ENCODE data around the gene CILP.

Gene CILP

GRCh38 chr15:65172531-65172930 is 38.7 kb downstream of the CILP start:
- DNase-seq (ENCODE audit: low read depth): no peak
- H3K4me3 ChIP-seq (ENCODE audit: low read depth, low read length): no peak overlapping the region

GRCh38 chr15:65171428-65171827 is 39.8 kb downstream of the CILP start:
- no peak overlapping the region for H3K4me3 ChIP-seq (ENCODE audit: low read depth, low read length)
- DNase-seq (ENCODE audit: low read depth): no peak

GRCh38 chr15:65165875-65166274 is 45.4 kb downstream of the CILP start:
- no peak overlapping the region for H3K4me3 ChIP-seq (ENCODE audit: low read depth, low read length)
- DNase-seq (ENCODE audit: low read depth): no peak

- DNase-seq (ENCODE audit: low read depth): no peak
- no peak overlapping the region for H3K4me3 ChIP-seq (ENCODE audit: low read depth, low read length)
Measured at GRCh38 chr15:65164139-65164538, 47.1 kb downstream of the CILP start.

- DNase-seq (ENCODE audit: low read depth): no peak
- H3K4me3 ChIP-seq (ENCODE audit: low read depth, low read length): no peak overlapping the region
Measured at GRCh38 chr15:65163041-65163440, 48.2 kb downstream of the CILP start.

GRCh38 chr15:65156692-65157091 is 54.6 kb downstream of the CILP start:
- no peak for DNase-seq (ENCODE audit: low read depth)
- H3K4me3 ChIP-seq (ENCODE audit: low read depth, low read length): no peak overlapping the region

- no peak overlapping the region for H3K4me3 ChIP-seq (ENCODE audit: low read depth, low read length)
- DNase-seq (ENCODE audit: low read depth): no peak
Measured at GRCh38 chr15:65154720-65155119, 56.6 kb downstream of the CILP start.

GRCh38 chr15:65147902-65148301 is 63.4 kb downstream of the CILP start:
- no peak overlapping the region for H3K4me3 ChIP-seq (ENCODE audit: low read depth, low read length)
- DNase-seq (ENCODE audit: low read depth): no peak

- H3K4me3 ChIP-seq (ENCODE audit: low read depth, low read length): no peak overlapping the region
- DNase-seq (ENCODE audit: low read depth): no peak
Measured at GRCh38 chr15:65146438-65146837, 64.8 kb downstream of the CILP start.

Measured in skeletal muscle cell (primary cell).